SU-DHL-6 (cell line): ENCODE results near the gene NDRG4.

Experiments
- H2AFZ ChIP-seq: fragments of 200-600 bp; sonication (generic); 2 replicates; pipeline ENCODE4 v1.6.1; 2014; ENCODE audit warnings: low read depth, mild to moderate bottlenecking, moderate library complexity, mixed read lengths, antibody characterized with exemption, low read length; ENCODE audit not compliant: severe bottlenecking
- H3F3A ChIP-seq: fragments of 200-600 bp; shearing (Covaris generic); 2 replicates; pipeline ENCODE4 v1.6.0; 2016; ENCODE audit warnings: antibody characterized with exemption, mild to moderate bottlenecking; ENCODE audit not compliant: insufficient read depth
- H3K27ac ChIP-seq: fragments of 200-600 bp; sonication (generic); 2 replicates; pipeline ENCODE4 v1.5.1; 2016; ENCODE audit warnings: low read depth, mild to moderate bottlenecking, low read length, moderate library complexity, mixed read lengths
- H3K27me3 ChIP-seq: fragments of 200-600 bp; sonication (generic), shearing (Covaris generic); 2 replicates; pipeline ENCODE4 v1.6.0; 2014; ENCODE audit warnings: mild to moderate bottlenecking, low read length
- H3K36me3 ChIP-seq: fragments of 200-600 bp; sonication (generic); 2 replicates; pipeline ENCODE4 v1.6.1; 2014; ENCODE audit warnings: mild to moderate bottlenecking, low read length, mixed read lengths
- H3K4me2 ChIP-seq: fragments of 300-600, 200-600 bp; shearing (Covaris generic), sonication (generic); 2 replicates; pipeline ENCODE4 v1.6.0; 2014; ENCODE audit warnings: low read length, low read depth, mild to moderate bottlenecking; ENCODE audit not compliant: poor library complexity, severe bottlenecking
- H3K4me3 ChIP-seq: fragments of 200-600 bp; sonication (generic); 2 replicates; pipeline ENCODE4 v1.5.1; 2014; ENCODE audit warnings: antibody characterized with exemption, low read length, mild to moderate bottlenecking, mixed read lengths; ENCODE audit not compliant: insufficient read depth, poor library complexity, severe bottlenecking
- H3K79me2 ChIP-seq: fragments of 200-600 bp; sonication (generic); 2 replicates; pipeline ENCODE4 v1.6.1; 2014; ENCODE audit warnings: mild to moderate bottlenecking, low read length, moderate library complexity; ENCODE audit not compliant: insufficient read depth
- H3K9ac ChIP-seq: fragments of 200-600 bp; sonication (generic); 2 replicates; pipeline ENCODE4 v1.7.0; 2014; ENCODE audit warnings: mild to moderate bottlenecking, low read length
- H3K9me2 ChIP-seq: fragments of 200-600 bp; sonication (generic); replicated peaks from 2 replicates; pipeline ENCODE4 v1.6.1; 2014; ENCODE audit warnings: low read length; ENCODE audit not compliant: insufficient read depth
- H3K9me3 ChIP-seq: fragments of 200-600 bp; sonication (generic); 2 replicates; pipeline ENCODE4 v1.6.1; 2014; ENCODE audit warnings: low read length, mixed read lengths; ENCODE audit not compliant: insufficient read depth
- H4K20me1 ChIP-seq: fragments of 200-600 bp; sonication (generic); 2 replicates; pipeline ENCODE4 v1.6.1; 2014; ENCODE audit warnings: low read depth, mild to moderate bottlenecking, antibody characterized with exemption, low read length, moderate library complexity, mixed read lengths
- EZH2phosphoT487 ChIP-seq: fragments of 200-600 bp; sonication (generic), shearing (Covaris generic); conservative IDR thresholded peaks from 2 replicates; pipeline ENCODE4 v1.6.1; 2018; ENCODE audit warnings: mild to moderate bottlenecking, antibody characterized with exemption, low read length, moderate library complexity, mixed read lengths
- TF ChIP-seq, protein P1 (sequence below): fragments of 200-600 bp; sonication (generic); IDR thresholded peaks from one replicate; pipeline ENCODE4 v1.5.1; 2017; ENCODE audit warnings: antibody characterized with exemption, mild to moderate bottlenecking, low read length, moderate library complexity; ENCODE audit not compliant: insufficient read depth, poor library complexity, severe bottlenecking

Gene NDRG4

DNA sequence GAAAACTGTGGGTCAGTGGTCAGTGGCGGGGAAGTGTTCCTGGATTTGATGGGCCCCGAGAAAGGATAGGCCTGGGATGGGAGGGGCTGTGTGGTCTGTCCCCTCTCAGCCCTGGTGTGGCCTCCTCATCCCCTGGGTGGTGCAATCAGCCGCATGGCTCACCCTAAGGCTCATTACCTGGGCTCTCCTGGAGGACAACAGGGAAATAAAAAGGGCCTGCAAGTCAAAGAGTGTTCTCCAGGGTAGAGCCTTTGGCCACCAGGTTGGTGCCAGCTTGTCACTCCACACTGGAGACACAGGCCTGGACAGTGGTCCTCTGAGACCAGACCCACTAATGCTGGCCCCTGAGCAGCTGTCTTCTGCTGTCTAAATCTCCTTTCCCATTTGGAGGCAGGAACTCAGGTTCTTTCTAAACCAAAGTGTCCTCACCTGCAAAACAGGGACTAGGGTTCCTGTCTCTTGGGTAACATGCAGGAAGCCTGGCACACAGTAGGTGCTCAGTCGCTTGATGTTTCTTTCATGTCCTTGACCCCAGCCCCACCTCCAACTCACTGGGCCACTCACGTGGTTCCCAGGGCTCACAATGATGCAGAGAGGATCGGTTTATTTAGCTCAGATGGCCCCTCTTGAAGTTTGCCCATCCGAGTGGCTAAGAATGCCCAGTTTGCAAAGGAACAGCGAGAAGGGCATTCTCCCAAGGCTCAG is 2.4 kb downstream of the NDRG4 start:
- no peaks in the 10 kb centered on the region for H3K27me3 ChIP-seq
- H3K9me3 ChIP-seq: no peaks in the 10 kb centered on the region
- no peaks in the 10 kb centered on the region for H3K36me3 ChIP-seq
- H3K27ac ChIP-seq: no peak overlapping the region
- no peak overlapping the region for H3K4me3 ChIP-seq
- TF ChIP-seq EZH2phosphoT487: no peak
- TF ChIP-seq, protein P1, sequence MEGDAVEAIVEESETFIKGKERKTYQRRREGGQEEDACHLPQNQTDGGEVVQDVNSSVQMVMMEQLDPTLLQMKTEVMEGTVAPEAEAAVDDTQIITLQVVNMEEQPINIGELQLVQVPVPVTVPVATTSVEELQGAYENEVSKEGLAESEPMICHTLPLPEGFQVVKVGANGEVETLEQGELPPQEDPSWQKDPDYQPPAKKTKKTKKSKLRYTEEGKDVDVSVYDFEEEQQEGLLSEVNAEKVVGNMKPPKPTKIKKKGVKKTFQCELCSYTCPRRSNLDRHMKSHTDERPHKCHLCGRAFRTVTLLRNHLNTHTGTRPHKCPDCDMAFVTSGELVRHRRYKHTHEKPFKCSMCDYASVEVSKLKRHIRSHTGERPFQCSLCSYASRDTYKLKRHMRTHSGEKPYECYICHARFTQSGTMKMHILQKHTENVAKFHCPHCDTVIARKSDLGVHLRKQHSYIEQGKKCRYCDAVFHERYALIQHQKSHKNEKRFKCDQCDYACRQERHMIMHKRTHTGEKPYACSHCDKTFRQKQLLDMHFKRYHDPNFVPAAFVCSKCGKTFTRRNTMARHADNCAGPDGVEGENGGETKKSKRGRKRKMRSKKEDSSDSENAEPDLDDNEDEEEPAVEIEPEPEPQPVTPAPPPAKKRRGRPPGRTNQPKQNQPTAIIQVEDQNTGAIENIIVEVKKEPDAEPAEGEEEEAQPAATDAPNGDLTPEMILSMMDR: no peak
- no peaks in the 10 kb centered on the region for H3K79me2 ChIP-seq
- no peak overlapping the region for H2AFZ ChIP-seq
- no peaks in the 10 kb centered on the region for H3K9me2 ChIP-seq
- no peak overlapping the region for H3K9ac ChIP-seq
- H3K4me2 ChIP-seq: no peak overlapping the region
- no peaks in the 10 kb centered on the region for H3F3A ChIP-seq
- H4K20me1 ChIP-seq: no peaks in the 10 kb centered on the region

DNA sequence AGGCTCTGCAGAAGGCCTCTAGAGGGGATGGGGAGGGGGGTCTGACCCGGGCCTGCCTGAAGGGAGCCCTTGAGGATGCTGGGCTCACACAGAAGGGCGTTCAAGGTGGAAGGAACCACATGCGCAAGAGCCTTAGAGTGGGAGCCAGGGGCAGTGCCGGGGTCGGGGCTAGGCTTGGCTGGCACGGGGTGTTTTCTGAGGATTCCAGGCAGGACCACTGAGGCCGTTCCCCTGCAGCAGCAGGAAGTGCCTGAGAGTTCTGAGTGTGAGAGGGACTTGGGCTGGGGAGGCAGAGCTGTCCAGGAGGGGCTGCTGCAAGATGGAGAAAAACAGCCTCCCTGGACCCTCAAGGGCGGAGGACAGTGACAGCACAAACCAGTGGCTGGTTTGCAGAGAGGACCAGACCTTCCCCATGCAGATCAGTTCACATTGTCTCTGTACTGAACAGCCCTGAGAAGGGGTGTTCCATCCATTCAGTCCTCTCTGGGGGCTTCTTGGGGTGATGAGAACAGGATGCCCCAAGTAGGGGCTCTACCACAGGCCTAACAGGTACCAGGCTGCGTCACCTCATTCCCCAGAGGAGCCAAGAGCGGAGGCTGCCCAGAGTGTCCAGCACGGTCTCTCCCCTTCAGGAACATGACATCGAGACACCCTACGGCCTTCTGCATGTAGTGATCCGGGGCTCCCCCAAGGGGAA is 3.4 kb downstream of the NDRG4 start:
- no peaks in the 10 kb centered on the region for H3K9me3 ChIP-seq
- H3K27ac ChIP-seq: no peak overlapping the region
- no peaks in the 10 kb centered on the region for H4K20me1 ChIP-seq
- no peak overlapping the region for H3K9ac ChIP-seq
- H2AFZ ChIP-seq: no peak overlapping the region
- no peaks in the 10 kb centered on the region for H3K36me3 ChIP-seq
- no peak overlapping the region for H3K4me2 ChIP-seq
- no peaks in the 10 kb centered on the region for H3K79me2 ChIP-seq
- H3F3A ChIP-seq: no peaks in the 10 kb centered on the region
- TF ChIP-seq EZH2phosphoT487: no peak
- TF ChIP-seq, protein P1: no peak
- H3K4me3 ChIP-seq: no peak overlapping the region
- no peaks in the 10 kb centered on the region for H3K27me3 ChIP-seq
- H3K9me2 ChIP-seq: no peaks in the 10 kb centered on the region

DNA sequence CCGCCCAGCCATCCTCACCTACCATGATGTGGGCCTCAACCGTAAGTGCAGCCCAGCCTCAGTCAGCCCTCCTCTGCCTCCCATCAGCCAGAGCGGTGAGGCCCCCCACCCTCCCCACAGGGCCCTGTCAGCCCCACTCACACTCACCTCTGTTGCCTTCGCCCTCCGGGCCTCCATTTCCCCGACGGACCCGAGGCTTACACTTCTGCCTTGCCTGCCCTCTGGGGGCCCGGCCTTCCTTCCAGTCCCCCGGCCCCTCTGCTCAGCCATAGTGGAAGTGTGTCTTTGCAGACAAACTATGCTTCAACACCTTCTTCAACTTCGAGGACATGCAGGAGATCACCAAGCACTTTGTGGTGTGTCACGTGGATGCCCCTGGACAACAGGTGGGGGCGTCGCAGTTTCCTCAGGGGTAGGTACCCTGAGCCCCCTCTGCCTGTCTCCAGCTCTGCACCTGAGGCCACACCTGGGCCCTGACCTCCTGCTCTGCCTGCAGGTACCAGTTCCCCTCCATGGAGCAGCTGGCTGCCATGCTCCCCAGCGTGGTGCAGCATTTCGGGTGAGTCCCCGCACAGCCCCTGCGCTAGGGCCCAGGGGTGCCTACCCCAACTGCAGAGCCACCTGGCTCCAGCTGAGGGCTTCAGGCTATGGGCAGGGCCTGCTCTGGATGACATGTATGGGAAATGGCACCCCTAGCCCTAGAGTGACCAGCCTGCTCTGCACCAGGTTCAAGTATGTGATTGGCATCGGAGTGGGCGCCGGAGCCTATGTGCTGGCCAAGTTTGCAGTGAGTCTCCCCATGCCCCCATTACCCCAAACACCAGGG is 4.1 kb downstream of the NDRG4 start:
- H3K27me3 ChIP-seq: no peaks in the 10 kb centered on the region
- no peak overlapping the region for H3K27ac ChIP-seq
- no peaks in the 10 kb centered on the region for H3F3A ChIP-seq
- no peaks in the 10 kb centered on the region for H3K79me2 ChIP-seq
- no peak overlapping the region for H2AFZ ChIP-seq
- no peaks in the 10 kb centered on the region for H4K20me1 ChIP-seq
- H3K9me2 ChIP-seq: no peaks in the 10 kb centered on the region
- H3K4me3 ChIP-seq: no peak overlapping the region
- H3K36me3 ChIP-seq: no peaks in the 10 kb centered on the region
- TF ChIP-seq EZH2phosphoT487: no peak
- TF ChIP-seq, protein P1: no peak
- H3K4me2 ChIP-seq: no peak overlapping the region
- no peak overlapping the region for H3K9ac ChIP-seq
- no peaks in the 10 kb centered on the region for H3K9me3 ChIP-seq
